HL-60 (cell line): ENCODE results near the gene CDH22.

Source experiments
- DNase-seq, 2 experiments: peaks; one replicate each; pipeline ENCODE4 v3.0.0-alpha.2; 2010 to 2020; ENCODE audit warnings: low read depth in 1 of 2, low spot score in 1 of 2
- H3K27ac ChIP-seq: fragments of 250-450 bp; sonication (Bioruptor Pico); replicated peaks from 2 replicates; pipeline ENCODE4 v1.5.1; 2020; ENCODE audit warnings: mild to moderate bottlenecking, moderate library complexity
- H3K27me3 ChIP-seq: fragments of 250-450 bp; sonication (Bioruptor Pico); 2 replicates; pipeline ENCODE4 v1.5.1; 2021; ENCODE audit warnings: mild to moderate bottlenecking, moderate library complexity; ENCODE audit not compliant: insufficient read depth, poor library complexity, severe bottlenecking
- H3K4me3 ChIP-seq: replicated peaks from 2 replicates; pipeline ENCODE4 v1.5.1; 2011; ENCODE audit warnings: mild to moderate bottlenecking, control low read depth, low read length; ENCODE audit not compliant: insufficient read depth
- GABPA ChIP-seq: IDR thresholded peaks from 2 replicates; pipeline ENCODE4 v1.6.1; 2012; ENCODE audit warnings: low read depth
- POLR2AphosphoS5 ChIP-seq: IDR thresholded peaks from 2 replicates; pipeline ENCODE4 v1.6.1; 2012; ENCODE audit warnings: low read depth
- REST ChIP-seq: IDR thresholded peaks from 2 replicates; pipeline ENCODE4 v1.6.1; 2012; ENCODE audit warnings: low read depth; ENCODE audit not compliant: insufficient replicate concordance
- SPI1 ChIP-seq: IDR thresholded peaks from 2 replicates; pipeline ENCODE4 v1.6.1; 2012; ENCODE audit warnings: low read depth, mild to moderate bottlenecking, borderline replicate concordance
- TF ChIP-seq, protein P1 (sequence below): IDR thresholded peaks from one replicate; pipeline ENCODE4 v1.5.1; 2011; ENCODE audit warnings: low read length, control low read depth, inconsistent platforms; ENCODE audit not compliant: insufficient read depth

The CDH22 gene

GRCh38 chr20:46177768-46178167 is 130.5 kb downstream of the CDH22 start:
- Histone ChIP-seq H3K27ac (no peak overlapping the region), H3K27me3 (peaks cover 22% of the 10 kb centered on the region), H3K4me3 (no peak overlapping the region)
- no peak for TF ChIP-seq SPI1
- TF ChIP-seq, protein P1, sequence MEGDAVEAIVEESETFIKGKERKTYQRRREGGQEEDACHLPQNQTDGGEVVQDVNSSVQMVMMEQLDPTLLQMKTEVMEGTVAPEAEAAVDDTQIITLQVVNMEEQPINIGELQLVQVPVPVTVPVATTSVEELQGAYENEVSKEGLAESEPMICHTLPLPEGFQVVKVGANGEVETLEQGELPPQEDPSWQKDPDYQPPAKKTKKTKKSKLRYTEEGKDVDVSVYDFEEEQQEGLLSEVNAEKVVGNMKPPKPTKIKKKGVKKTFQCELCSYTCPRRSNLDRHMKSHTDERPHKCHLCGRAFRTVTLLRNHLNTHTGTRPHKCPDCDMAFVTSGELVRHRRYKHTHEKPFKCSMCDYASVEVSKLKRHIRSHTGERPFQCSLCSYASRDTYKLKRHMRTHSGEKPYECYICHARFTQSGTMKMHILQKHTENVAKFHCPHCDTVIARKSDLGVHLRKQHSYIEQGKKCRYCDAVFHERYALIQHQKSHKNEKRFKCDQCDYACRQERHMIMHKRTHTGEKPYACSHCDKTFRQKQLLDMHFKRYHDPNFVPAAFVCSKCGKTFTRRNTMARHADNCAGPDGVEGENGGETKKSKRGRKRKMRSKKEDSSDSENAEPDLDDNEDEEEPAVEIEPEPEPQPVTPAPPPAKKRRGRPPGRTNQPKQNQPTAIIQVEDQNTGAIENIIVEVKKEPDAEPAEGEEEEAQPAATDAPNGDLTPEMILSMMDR = no peak
- no peak for TF ChIP-seq GABPA
- TF ChIP-seq REST = no peak
- TF ChIP-seq POLR2AphosphoS5 = no peak
- no peak for DNase-seq

GRCh38 chr20:46176739-46177378 is 131.4 kb downstream of the CDH22 start:
- H3K27me3 ChIP-seq = peaks cover 22% of the 10 kb centered on the region
- no peak overlapping the region for H3K27ac ChIP-seq
- no peak overlapping the region for H3K4me3 ChIP-seq
- DNase-seq = no peak
- TF ChIP-seq, protein P1 = no peak
- TF ChIP-seq REST = no peak
- TF ChIP-seq GABPA = no peak
- TF ChIP-seq SPI1 = no peak
- TF ChIP-seq POLR2AphosphoS5 = no peak

DNA sequence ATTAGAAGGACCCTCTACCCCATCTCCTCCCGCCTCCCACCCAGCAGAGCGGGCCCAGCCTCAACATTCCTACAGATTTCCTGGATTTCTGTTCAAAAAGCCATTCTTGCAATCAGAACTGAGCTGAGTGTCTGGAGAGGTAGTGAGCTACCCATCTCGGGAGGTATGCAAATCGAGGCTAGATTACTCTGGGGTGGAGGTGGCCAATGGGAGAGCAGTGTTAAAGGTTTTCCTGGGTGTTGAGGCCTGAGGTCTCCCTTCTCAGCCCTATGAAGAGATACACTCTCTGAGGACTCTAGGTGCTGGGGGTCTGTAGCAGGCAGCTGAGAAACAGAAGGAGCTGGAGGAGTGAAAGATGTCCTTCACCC is 133.2 kb downstream of the CDH22 start:
- H3K27ac ChIP-seq = no peak overlapping the region
- no peak overlapping the region for H3K4me3 ChIP-seq
- peaks cover 20% of the 10 kb centered on the region for H3K27me3 ChIP-seq
- no peak for DNase-seq
- no peak for TF ChIP-seq REST
- no peak for TF ChIP-seq POLR2AphosphoS5
- TF ChIP-seq SPI1 = no peak
